Neural cell (in vitro differentiated cells): Measurements from ENCODE around the gene RBM19. TPM values are rescaled to one million over a fixed set of nuclear protein-coding genes. Genes with fewer than 3 reads are reported as not detected.

Experiments used
- H2AFZ ChIP-seq: fragments of 200-600, 300-800 bp; sonication (generic), shearing (Covaris generic); 2 replicates; pipeline ENCODE4 v1.6.0; 2014; ENCODE audit warnings: low read depth, mild to moderate bottlenecking, antibody characterized with exemption, low read length, moderate library complexity
- H3F3A ChIP-seq: fragments of 200-600 bp; shearing (Covaris generic); 2 replicates; pipeline ENCODE4 v1.6.1; 2016; ENCODE audit warnings: mild to moderate bottlenecking, moderate library complexity, mixed read lengths, antibody characterized with exemption, low read length; ENCODE audit not compliant: insufficient read depth, poor library complexity, severe bottlenecking
- H3K27ac ChIP-seq: fragments of 200-600, 300-800 bp; sonication (generic), shearing (Covaris generic); 2 replicates; pipeline ENCODE4 v1.5.1; 2014; ENCODE audit warnings: mild to moderate bottlenecking, low read length, moderate library complexity
- H3K27me3 ChIP-seq: fragments of 300-800, 200-600 bp; sonication (generic), shearing (Covaris generic); 2 replicates; pipeline ENCODE4 v1.6.0; 2014; ENCODE audit warnings: mild to moderate bottlenecking, low read depth, low read length, moderate library complexity; ENCODE audit not compliant: insufficient read depth
- H3K36me3 ChIP-seq: fragments of 300-800, 200-600 bp; sonication (generic), shearing (Covaris generic); 2 replicates; pipeline ENCODE4 v1.5.1; 2014; ENCODE audit warnings: mild to moderate bottlenecking, antibody characterized with exemption, low read length, moderate library complexity; ENCODE audit not compliant: insufficient read depth
- H3K4me2 ChIP-seq: fragments of 300-800, 200-600 bp; sonication (generic), shearing (Covaris generic); 2 replicates; pipeline ENCODE4 v1.6.0; 2014; ENCODE audit warnings: mild to moderate bottlenecking, low read length
- H3K4me3 ChIP-seq: fragments of 300-800, 200-600 bp; sonication (generic), shearing (Covaris generic); 2 replicates; pipeline ENCODE4 v1.5.1; 2014; ENCODE audit warnings: mild to moderate bottlenecking, low read length, moderate library complexity
- H3K79me2 ChIP-seq: fragments of 200-600 bp; shearing (Covaris generic); replicated peaks from 2 replicates; pipeline ENCODE4 v1.6.0; 2014; ENCODE audit warnings: mild to moderate bottlenecking, low read length, moderate library complexity; ENCODE audit not compliant: insufficient read depth
- H3K9ac ChIP-seq: fragments of 300-800, 200-600 bp; sonication (generic), shearing (Covaris generic); 2 replicates; pipeline ENCODE4 v1.6.1; 2016; ENCODE audit warnings: mild to moderate bottlenecking, low read length, mixed read lengths
- H3K9me2 ChIP-seq: fragments of 200-600 bp; shearing (Covaris generic); 2 replicates; pipeline ENCODE4 v1.6.1; 2016; ENCODE audit warnings: mild to moderate bottlenecking, low read length, mixed read lengths; ENCODE audit not compliant: insufficient read depth
- H3K9me3 ChIP-seq: fragments of 200-600, 300-800 bp; sonication (generic), shearing (Covaris generic); 2 replicates; pipeline ENCODE4 v1.6.1; 2016; ENCODE audit warnings: mild to moderate bottlenecking, mixed run types, low read length, moderate library complexity, mixed read lengths
- H4K20me1 ChIP-seq: fragments of 200-600 bp; shearing (Covaris generic); 2 replicates; pipeline ENCODE4 v1.6.1; 2016; ENCODE audit warnings: mild to moderate bottlenecking, mixed run types; ENCODE audit not compliant: insufficient read depth
- EP300 ChIP-seq: fragments of 450-650 bp; conservative IDR thresholded peaks from 2 replicates; pipeline ENCODE4 v1.6.1; 2014; ENCODE audit warnings: antibody characterized with exemption, mild to moderate bottlenecking, moderate library complexity; ENCODE audit not compliant: poor library complexity, severe bottlenecking
- EZH2 ChIP-seq: fragments of 200-600, 300-800 bp; shearing (Covaris generic), sonication (generic); IDR thresholded peaks from 2 replicates; pipeline ENCODE4 v1.6.1; 2014; ENCODE audit warnings: antibody characterized with exemption, low read length, borderline replicate concordance, mild to moderate bottlenecking; ENCODE audit not compliant: insufficient read depth, poor library complexity, severe bottlenecking
- MXI1 ChIP-seq: fragments of 450-650 bp; conservative IDR thresholded peaks from 2 replicates; pipeline ENCODE4 v1.6.1; 2014; ENCODE audit warnings: antibody characterized with exemption, mild to moderate bottlenecking; ENCODE audit not compliant: poor library complexity, severe bottlenecking
- POLR2AphosphoS5 ChIP-seq: IDR thresholded peaks from 2 replicates; pipeline ENCODE4 v1.6.1; 2012
- RAD21 ChIP-seq: fragments of 450-650 bp; conservative IDR thresholded peaks from 2 replicates; pipeline ENCODE4 v1.6.1; 2014; ENCODE audit warnings: antibody characterized with exemption, mild to moderate bottlenecking, moderate library complexity
- SMC3 ChIP-seq: fragments of 450-650 bp; conservative IDR thresholded peaks from 2 replicates; pipeline ENCODE4 v1.6.1; 2014; ENCODE audit warnings: antibody characterized with exemption, mild to moderate bottlenecking, moderate library complexity; ENCODE audit not compliant: poor library complexity
- TAF1 ChIP-seq: IDR thresholded peaks from 2 replicates; pipeline ENCODE4 v1.6.1; 2012; ENCODE audit warnings: low read depth
- polyA plus RNA-seq: library from polyadenylated mRNA; depleted of rRNA; stranded (reverse); fragments of >200 nt; gene quantifications from 2 replicates; pipeline ENCODE4 v1.2.3, GENCODE V29; 2014
- TF ChIP-seq, protein P1 (sequence below): IDR thresholded peaks from 2 replicates; pipeline ENCODE4 v1.6.1; 2012; ENCODE audit warnings: borderline replicate concordance
- TF ChIP-seq, protein P2 (sequence below): fragments of 450-650 bp; IDR thresholded peaks from 2 replicates; pipeline ENCODE4 v1.5.1; 2014; ENCODE audit warnings: antibody characterized with exemption, mild to moderate bottlenecking, moderate library complexity; ENCODE audit not compliant: poor library complexity, severe bottlenecking

The RBM19 gene
- polyA plus RNA-seq, 1 donor from 2014 or later: 14.2 TPM

DNA sequence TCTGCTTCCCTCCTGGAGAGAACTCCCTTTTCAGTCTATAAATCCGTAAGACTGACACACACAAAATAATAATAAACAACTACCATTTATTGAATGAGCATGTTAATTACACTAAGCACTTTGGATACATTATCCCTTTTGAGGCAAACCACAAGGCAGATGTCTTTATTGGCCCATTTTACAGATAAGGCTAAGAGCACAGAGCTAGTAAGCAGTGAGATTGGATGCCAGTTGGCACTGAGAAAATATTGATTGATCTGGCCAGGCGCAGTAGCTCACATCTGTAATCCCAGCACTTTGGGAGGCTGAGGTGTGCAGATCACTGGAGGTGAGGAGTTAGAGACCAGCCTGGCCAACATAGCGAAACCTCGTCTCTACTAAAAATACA is 21.9 kb upstream of the RBM19 start:
- TF ChIP-seq MXI1 (no peak), POLR2AphosphoS5 (no peak), SMC3 (no peak), EZH2 (no peak), RAD21 (no peak), EP300 (no peak), TAF1 (no peak)
- TF ChIP-seq, protein P1, sequence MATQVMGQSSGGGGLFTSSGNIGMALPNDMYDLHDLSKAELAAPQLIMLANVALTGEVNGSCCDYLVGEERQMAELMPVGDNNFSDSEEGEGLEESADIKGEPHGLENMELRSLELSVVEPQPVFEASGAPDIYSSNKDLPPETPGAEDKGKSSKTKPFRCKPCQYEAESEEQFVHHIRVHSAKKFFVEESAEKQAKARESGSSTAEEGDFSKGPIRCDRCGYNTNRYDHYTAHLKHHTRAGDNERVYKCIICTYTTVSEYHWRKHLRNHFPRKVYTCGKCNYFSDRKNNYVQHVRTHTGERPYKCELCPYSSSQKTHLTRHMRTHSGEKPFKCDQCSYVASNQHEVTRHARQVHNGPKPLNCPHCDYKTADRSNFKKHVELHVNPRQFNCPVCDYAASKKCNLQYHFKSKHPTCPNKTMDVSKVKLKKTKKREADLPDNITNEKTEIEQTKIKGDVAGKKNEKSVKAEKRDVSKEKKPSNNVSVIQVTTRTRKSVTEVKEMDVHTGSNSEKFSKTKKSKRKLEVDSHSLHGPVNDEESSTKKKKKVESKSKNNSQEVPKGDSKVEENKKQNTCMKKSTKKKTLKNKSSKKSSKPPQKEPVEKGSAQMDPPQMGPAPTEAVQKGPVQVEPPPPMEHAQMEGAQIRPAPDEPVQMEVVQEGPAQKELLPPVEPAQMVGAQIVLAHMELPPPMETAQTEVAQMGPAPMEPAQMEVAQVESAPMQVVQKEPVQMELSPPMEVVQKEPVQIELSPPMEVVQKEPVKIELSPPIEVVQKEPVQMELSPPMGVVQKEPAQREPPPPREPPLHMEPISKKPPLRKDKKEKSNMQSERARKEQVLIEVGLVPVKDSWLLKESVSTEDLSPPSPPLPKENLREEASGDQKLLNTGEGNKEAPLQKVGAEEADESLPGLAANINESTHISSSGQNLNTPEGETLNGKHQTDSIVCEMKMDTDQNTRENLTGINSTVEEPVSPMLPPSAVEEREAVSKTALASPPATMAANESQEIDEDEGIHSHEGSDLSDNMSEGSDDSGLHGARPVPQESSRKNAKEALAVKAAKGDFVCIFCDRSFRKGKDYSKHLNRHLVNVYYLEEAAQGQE: no peak
- TF ChIP-seq, protein P2, sequence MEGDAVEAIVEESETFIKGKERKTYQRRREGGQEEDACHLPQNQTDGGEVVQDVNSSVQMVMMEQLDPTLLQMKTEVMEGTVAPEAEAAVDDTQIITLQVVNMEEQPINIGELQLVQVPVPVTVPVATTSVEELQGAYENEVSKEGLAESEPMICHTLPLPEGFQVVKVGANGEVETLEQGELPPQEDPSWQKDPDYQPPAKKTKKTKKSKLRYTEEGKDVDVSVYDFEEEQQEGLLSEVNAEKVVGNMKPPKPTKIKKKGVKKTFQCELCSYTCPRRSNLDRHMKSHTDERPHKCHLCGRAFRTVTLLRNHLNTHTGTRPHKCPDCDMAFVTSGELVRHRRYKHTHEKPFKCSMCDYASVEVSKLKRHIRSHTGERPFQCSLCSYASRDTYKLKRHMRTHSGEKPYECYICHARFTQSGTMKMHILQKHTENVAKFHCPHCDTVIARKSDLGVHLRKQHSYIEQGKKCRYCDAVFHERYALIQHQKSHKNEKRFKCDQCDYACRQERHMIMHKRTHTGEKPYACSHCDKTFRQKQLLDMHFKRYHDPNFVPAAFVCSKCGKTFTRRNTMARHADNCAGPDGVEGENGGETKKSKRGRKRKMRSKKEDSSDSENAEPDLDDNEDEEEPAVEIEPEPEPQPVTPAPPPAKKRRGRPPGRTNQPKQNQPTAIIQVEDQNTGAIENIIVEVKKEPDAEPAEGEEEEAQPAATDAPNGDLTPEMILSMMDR: no peak
- Histone ChIP-seq H3K27me3 (no peaks in the 10 kb centered on the region), H3K79me2 (no peaks in the 10 kb centered on the region), H3K27ac (no peak overlapping the region), H3K9me3 (no peaks in the 10 kb centered on the region), H3F3A (no peaks in the 10 kb centered on the region), H3K4me2 (no peak overlapping the region), H2AFZ (no peak overlapping the region), H3K36me3 (no peaks in the 10 kb centered on the region), H3K4me3 (no peak overlapping the region), H4K20me1 (no peaks in the 10 kb centered on the region), H3K9me2 (no peaks in the 10 kb centered on the region), H3K9ac (no peak overlapping the region)

DNA sequence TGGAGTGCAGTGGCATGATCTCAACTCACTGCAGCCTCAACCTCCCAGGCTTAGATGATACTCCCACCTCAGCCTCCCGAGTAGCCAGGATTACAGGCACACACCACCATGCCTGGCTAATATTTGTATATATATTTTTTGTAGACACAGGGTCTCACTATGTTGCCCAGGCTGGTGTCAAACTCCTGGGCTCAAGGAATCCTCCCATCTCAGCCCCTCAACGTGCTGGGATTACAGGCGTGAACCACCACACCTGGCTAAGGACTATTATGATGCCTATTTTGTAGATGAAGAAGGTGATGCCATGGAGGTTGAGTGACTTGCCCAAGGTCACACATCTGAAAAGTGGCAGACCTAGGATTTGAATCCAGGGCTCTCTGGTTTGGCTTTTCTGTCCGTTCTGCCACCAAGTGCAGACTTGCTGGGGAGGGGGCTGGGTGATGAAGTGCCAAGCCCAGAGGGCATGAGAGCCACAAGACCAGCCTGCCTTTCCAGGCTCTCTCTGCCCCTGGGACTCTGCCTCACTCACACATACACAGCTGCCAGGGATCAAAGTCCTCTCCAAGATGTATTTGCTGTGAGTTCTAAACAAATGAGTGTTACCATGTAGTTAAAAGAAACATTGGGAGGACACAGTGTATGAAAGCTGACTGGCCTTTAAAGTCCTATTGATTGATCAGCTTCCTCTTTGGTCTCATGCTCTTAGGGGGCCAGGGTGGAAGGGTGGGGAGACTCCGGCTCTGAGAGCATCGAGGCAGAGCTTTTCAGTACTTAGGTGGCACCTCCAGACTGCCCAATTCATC is 21.3 kb upstream of the RBM19 start:
- Histone ChIP-seq H3K4me3 (no peak overlapping the region), H3K27me3 (no peaks in the 10 kb centered on the region), H4K20me1 (no peaks in the 10 kb centered on the region), H3K36me3 (no peaks in the 10 kb centered on the region), H3K9me2 (no peaks in the 10 kb centered on the region), H3K79me2 (no peaks in the 10 kb centered on the region), H2AFZ (no peak overlapping the region), H3K9me3 (no peaks in the 10 kb centered on the region), H3K9ac (no peak overlapping the region), H3K27ac (no peak overlapping the region), H3K4me2 (no peak overlapping the region), H3F3A (no peaks in the 10 kb centered on the region)
- no peak for TF ChIP-seq SMC3
- TF ChIP-seq, protein P1: no peak
- no peak for TF ChIP-seq EZH2
- TF ChIP-seq MXI1: no peak
- no peak for TF ChIP-seq POLR2AphosphoS5
- no peak for TF ChIP-seq EP300
- TF ChIP-seq, protein P2: no peak
- TF ChIP-seq TAF1: no peak
- no peak for TF ChIP-seq RAD21
